ENCODE data around the gene FOXA3. TPM values are rescaled to one million over a fixed set of nuclear protein-coding genes. Genes with fewer than 3 reads are reported as not detected.

Gene FOXA3
- total RNA-seq, 2 experiments from 2014 or later = not detected

DNA sequence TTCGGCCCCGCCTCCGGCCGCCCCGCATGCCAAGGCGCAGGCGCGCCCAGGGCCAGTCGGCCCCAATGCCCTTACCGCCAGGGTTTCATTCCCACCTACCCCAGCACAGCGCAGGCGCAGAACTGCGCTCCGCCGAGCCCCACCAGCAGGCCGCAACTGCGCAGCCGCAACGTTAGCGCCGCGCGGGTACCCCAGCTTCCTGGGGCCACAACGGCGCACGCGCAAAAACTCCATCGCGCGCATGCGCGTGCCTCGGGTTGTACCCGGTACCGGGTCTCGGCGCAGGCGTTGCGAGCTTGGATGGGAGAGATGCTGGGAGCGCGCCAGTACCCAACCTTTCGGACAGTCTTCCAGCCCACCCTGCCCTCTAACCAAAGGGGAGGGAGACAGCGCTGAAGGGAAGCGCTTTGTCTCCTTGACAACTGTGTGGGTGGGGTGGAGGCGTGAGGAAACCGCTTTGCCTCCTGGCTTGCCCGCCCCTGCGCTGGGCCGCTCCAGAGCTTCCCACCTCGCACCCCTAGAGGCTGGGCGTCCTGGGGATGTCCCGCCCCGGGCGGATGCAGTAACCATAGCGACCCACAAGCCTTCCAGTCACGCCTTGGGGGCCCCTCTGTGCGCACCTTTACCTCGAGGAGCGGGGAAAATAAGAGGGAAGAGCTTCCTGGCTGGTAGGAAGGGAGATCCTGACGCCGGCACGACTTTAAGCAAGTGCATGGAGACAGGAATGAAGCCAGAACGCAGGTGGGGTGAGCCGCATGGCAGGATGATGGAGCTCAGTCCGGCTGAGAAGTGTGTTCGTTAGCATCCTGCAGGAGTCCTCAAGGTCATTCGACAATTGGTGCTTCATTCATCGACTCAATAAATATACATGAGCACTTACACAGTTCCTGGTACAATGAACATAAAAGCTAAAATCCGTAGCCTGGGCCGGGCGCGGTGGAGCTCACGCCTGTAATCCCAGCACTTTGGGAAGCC, 38.8 kb downstream of the FOXA3 start:
- H3K4me1 Mint-ChIP-seq = peaks cover 25% of the 10 kb centered on the region
- H3K9me3 Mint-ChIP-seq = no peaks in the 10 kb centered on the region
- H3K27me3 Mint-ChIP-seq = peaks cover 3% of the 10 kb centered on the region
- POLR2A ChIA-PET = interaction anchor here (0.9 to 1.1 kb wide), 2 partner anchors 17 to 93 kb away, joined by 3 to 4 read pairs; partner anchors contain the start of genes CCDC61 and IRF2BP1
- peak overlapping the region; percentile 89 for H3K4me3 Mint-ChIP-seq
- CTCF ChIA-PET = interaction anchor here (0.6 to 2.4 kb wide), 8 partner anchors 11 to 134 kb away, joined by 3 to 9 read pairs (median 4); partner anchors contain the start of genes FOXA3, SIX5 and SYMPK
- DNase-seq = peak; percentile 99
- peaks cover 21% of the 10 kb centered on the region for H3K36me3 Mint-ChIP-seq (ENCODE audit: low read depth)
- peak overlapping the region; percentile 89 for H3K27ac Mint-ChIP-seq

DNA sequence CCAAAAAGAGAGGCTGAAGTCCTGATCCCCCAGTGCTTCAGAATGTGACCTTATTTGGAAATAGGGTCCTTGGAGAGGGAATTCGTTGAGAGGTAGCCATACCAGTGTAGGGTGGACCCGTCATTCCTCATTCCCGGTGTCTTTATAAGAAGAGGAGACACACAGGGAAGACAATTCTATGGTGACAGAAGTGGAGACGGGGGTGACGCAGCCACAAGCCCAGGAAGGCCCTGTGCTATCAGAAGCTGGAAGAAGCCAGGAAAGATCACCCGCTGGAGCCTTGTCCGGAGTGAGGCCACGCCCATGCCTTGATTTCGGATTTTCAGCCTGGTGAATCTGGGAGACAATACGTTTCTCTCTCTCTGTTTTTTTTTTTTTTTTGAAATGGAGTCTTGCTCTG, 40.9 kb downstream of the FOXA3 start:
- peaks cover 3% of the 10 kb centered on the region for H3K27me3 Mint-ChIP-seq
- peaks cover 8% of the 10 kb centered on the region for H3K36me3 Mint-ChIP-seq (ENCODE audit: low read depth)
- H3K9me3 Mint-ChIP-seq = no peaks in the 10 kb centered on the region
- no peak overlapping the region for H3K27ac Mint-ChIP-seq
- POLR2A ChIA-PET = no interaction called here
- no peak overlapping the region for H3K4me3 Mint-ChIP-seq
- CTCF ChIA-PET = no interaction called here
- H3K4me1 Mint-ChIP-seq = peaks cover 28% of the 10 kb centered on the region
- no peak for DNase-seq

DNA sequence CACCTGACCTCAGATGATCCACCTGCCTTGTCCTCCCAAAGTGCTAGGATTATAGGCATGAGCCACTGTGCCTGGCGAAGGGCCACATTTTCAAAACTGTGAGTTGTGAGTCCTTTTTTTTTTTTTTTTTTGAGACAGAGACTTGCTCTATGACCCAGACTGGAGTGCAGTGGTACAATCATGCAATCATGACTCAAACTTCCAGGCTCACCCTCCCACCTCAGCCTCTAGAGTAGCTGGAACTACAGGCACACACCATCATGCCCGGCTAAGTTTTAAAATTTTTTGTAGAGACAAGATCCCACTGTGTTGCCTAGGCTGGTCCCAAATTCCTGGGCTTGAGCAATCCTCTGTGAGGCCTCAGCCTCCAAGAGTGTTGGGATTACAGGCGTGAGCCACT, 42.1 kb downstream of the FOXA3 start:
- H3K27ac Mint-ChIP-seq = no peak overlapping the region
- CTCF ChIA-PET = no interaction called here
- POLR2A ChIA-PET = no interaction called here
- peaks cover 18% of the 10 kb centered on the region for H3K4me1 Mint-ChIP-seq
- no peak for DNase-seq
- H3K9me3 Mint-ChIP-seq = no peaks in the 10 kb centered on the region
- H3K36me3 Mint-ChIP-seq (ENCODE audit: low read depth) = no peaks in the 10 kb centered on the region
- H3K27me3 Mint-ChIP-seq = peaks cover 4% of the 10 kb centered on the region
- H3K4me3 Mint-ChIP-seq = no peak overlapping the region

DNA sequence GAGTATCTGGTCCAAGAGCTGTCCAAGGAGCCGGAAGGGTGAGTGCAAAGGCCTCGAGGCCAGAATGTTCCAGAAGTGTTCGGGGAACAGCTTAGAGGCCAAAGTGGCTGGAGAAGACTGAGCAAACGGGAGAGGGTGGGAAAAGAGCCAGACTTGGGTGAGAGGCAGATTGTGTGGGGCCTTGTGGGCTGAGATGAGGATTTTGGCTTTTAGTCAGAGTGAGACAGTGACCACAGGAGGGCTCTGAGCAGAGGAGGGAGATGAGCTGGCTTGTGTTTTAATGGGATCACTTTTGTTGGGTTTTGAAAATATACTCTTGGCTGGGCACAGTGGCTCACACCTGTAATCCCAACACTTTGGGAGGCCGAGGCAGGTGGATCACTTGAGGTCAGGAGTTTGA, 44.8 kb downstream of the FOXA3 start:
- CTCF ChIA-PET = interaction anchor here (1.5 kb wide), 1 partner anchor 11 kb away, joined by 4 read pairs; no protein-coding TSS in a partner anchor
- POLR2A ChIA-PET = no interaction called here

DNA sequence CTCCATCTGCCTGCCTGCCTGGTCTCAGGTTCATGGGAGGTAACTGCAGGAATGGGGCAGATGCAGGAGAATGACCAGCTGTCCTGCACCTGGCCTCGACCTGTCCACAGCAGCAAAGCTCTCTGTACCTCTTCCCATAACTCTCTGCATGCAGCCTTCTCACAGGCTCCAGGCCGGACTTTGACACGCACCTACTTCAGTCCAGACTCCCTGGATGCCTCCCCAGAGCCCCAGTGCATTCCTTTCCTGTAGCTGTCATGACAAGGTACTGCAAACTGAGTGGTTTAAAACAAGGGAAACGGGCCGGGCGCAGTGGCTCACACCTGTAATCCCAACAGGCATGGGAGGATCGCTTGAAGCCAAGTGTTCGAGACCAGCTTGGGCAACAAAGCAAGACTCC, 47.2 kb downstream of the FOXA3 start:
- Mint-ChIP-seq H3K27ac (peak overlapping the region; percentile 16), H3K4me1 (peaks cover 6% of the 10 kb centered on the region), H3K27me3 (peaks cover 5% of the 10 kb centered on the region), H3K36me3 (ENCODE audit: low read depth) (no peaks in the 10 kb centered on the region), H3K4me3 (no peak overlapping the region), H3K9me3 (no peaks in the 10 kb centered on the region)
- no peak for DNase-seq
- ChIA-PET POLR2A (no interaction called here), CTCF (no interaction called here)

More for the DNA sequence above, 44.8 kb downstream of the FOXA3 start:
- no peak for DNase-seq
- Mint-ChIP-seq H3K9me3 (no peaks in the 10 kb centered on the region), H3K36me3 (ENCODE audit: low read depth) (no peaks in the 10 kb centered on the region), H3K4me3 (no peak overlapping the region), H3K27ac (no peak overlapping the region), H3K4me1 (peaks cover 7% of the 10 kb centered on the region), H3K27me3 (peaks cover 7% of the 10 kb centered on the region)

DNA sequence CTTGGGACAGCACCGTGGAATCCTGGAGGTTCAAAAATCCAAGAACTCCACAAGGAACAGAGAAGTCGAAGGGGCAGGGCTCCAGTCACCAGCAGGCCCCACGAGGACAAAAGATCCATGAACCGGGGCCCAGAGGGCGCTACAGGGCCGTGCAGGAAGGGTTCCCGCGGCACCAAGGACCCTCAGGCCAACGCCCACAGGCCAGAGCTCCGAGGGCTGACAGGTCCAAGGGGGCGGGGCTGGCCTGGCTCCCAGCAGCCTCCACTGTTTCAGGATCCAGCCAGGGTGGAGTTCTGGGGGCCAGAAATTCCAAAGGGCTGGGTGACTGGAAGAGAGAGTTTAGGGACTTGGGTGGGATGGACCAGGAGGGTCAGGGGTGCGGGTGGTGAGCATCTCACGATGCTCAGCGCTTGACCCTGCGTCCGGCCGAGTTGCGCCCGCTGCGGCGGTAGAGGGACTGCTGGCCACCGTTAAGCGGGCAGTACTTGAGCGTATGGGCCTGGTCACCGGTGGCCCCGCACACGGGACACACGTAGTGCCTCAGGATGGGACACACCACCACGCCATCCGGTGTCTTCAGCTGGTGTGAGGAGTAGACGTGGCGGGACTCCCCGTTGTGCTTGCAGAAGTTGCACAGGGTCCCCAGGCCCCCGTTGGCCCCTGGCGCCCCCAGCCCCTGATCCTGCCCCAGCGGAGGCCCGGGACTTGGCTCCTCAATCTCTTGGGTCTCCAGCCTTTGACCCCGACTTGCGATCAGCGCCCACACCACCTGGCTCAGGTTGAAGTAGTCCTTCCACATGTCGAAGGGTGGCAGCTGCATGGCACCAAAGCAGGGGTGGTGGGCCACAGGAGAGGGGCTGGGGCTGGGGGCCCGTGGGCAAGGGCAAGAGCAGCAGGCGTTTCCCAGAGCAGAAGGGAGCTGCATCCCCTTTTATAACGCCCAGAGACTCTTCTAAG, 50.0 kb downstream of the FOXA3 start, which contains the start of gene NANOS2:
Gene NANOS2 (minus strand): TSS at position 905 of the 957 bp plus-strand sequence. CDS start 85 bp downstream, at position 820.
- Mint-ChIP-seq H3K27ac (peak within 1 kb of the TSS; percentile 31), H3K4me3 (no peak within 1 kb of the TSS), H3K4me1 (peaks cover 24% of the 10 kb centered on the region), H3K9me3 (no peaks in the 10 kb centered on the region), H3K27me3 (peaks cover 5% of the 10 kb centered on the region), H3K36me3 (ENCODE audit: low read depth) (no peaks in the 10 kb centered on the region)
- POLR2A ChIA-PET = no interaction called here
- CTCF ChIA-PET = no interaction called here
- DNase-seq = no peak

DNA sequence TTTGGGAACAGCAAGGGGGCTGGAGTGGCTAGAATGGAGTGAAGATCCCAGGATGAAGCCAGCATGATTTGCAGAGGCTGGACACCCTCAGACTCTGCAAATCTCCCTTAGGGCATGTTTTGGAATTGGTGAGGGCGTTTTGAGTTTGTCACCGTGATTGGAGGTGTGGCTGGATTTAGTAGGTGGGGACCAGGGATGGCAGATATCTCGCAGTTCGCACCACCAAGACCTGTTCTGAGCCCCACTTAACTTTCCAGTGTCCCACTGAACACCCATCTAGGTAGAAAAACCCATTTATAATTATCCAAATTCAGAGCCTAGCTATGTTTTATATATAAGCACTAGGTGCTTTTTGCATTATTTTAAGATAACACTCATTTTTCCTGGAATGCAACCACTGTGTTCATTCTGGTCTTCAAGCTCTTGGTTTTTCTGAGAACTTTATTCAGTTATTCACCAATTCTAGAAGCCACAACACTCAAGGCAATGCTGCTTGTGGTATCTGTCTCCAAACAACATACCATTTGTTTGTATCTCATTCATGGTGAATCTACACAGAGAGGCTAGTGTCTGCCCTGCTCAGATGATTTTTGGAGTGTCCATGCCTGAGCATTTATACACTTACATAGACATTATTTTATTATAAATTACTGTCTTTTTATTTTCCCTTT, 53.4 kb downstream of the FOXA3 start:
- peaks cover 7% of the 10 kb centered on the region for H3K27me3 Mint-ChIP-seq
- H3K9me3 Mint-ChIP-seq = no peaks in the 10 kb centered on the region
- no peaks in the 10 kb centered on the region for H3K36me3 Mint-ChIP-seq (ENCODE audit: low read depth)
- ChIA-PET POLR2A (interaction anchor here (0.6 kb wide), 1 partner anchor 101 kb away, joined by 3 read pairs; no protein-coding TSS in a partner anchor), CTCF (interaction anchor here (0.8 to 2.2 kb wide), 2 partner anchors 10 to 14 kb away, joined by 3 to 6 read pairs; no protein-coding TSS in a partner anchor)
- H3K4me3 Mint-ChIP-seq = peak overlapping the region; percentile 41
- H3K27ac Mint-ChIP-seq = peak overlapping the region; percentile 85
- H3K4me1 Mint-ChIP-seq = peaks cover 44% of the 10 kb centered on the region
- DNase-seq = peak; percentile 47

DNA sequence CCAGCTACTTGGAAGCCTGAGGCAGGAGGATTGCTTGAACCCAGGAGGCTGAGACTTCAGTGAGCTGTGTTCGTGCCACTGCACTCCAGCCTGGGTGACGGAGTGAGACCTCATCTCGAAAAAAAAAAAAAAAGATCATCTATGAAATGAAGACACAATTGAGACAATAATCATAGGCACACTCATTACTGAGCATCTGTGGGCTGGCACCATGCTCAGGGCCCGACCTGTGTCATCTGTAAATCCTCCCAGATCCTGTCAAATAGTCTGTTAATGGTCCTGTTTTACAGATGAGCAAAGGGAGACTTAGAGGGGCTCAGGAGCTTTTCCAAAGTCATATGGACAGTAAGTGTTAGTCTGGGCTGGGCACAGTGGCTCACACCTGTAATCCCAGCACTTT, 54.6 kb downstream of the FOXA3 start:
- no peak for DNase-seq
- ChIA-PET POLR2A (no interaction called here), CTCF (interaction anchor here (0.8 to 1.6 kb wide), 2 partner anchors 9 to 10 kb away, joined by 3 to 4 read pairs; no protein-coding TSS in a partner anchor)
- Mint-ChIP-seq H3K27me3 (peaks cover 4% of the 10 kb centered on the region), H3K4me1 (peaks cover 44% of the 10 kb centered on the region), H3K4me3 (no peak overlapping the region), H3K27ac (peak overlapping the region; percentile 64), H3K9me3 (no peaks in the 10 kb centered on the region), H3K36me3 (ENCODE audit: low read depth) (no peaks in the 10 kb centered on the region)

DNA sequence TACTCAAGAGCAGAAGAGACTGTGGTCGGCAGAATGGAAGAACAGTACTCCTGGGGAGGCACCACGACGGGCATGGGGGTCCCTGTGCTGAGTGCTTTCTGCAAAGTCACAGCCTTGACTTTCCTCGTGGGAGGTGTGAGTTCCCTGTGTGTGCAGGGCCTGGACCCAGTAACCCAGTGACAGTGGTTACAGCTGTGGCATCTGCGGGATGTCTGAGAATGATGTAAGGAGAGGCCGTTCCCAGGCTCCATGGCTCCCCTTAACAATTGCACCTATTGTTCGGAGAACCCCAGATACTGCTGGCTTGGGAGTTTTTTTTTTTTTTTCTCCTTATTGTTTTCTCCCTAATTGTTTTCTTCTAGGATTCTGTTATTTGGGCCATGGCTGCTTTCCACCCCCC, 55.6 kb downstream of the FOXA3 start:
- Mint-ChIP-seq H3K4me1 (peaks cover 44% of the 10 kb centered on the region), H3K9me3 (no peaks in the 10 kb centered on the region), H3K36me3 (ENCODE audit: low read depth) (no peaks in the 10 kb centered on the region), H3K27me3 (peaks cover 4% of the 10 kb centered on the region), H3K4me3 (no peak overlapping the region), H3K27ac (peak overlapping the region; percentile 19)
- ChIA-PET CTCF (interaction anchor here (1.6 kb wide), 1 partner anchor 11 kb away, joined by 4 read pairs; no protein-coding TSS in a partner anchor), POLR2A (no interaction called here)
- no peak for DNase-seq

DNA sequence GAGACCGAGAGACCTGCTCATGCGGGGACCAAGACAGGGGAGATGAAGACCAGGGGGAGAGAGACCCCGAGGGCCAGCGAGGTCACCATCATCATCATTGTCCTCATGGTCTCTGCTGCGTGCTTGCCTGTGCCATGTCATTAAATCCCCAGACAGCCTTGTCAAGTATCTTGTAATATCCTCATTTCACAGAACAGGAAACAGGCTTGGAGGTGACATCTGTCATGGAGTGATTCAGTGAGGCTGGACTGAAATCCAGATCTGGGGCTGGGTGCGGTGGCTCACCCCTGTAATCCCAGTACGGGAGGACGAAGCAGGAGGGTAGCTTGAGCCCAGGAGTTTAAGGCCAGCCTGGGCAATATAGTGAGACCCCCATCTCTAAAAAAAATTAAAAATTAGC, 56.3 kb downstream of the FOXA3 start:
- Mint-ChIP-seq H3K9me3 (no peaks in the 10 kb centered on the region), H3K36me3 (ENCODE audit: low read depth) (no peaks in the 10 kb centered on the region), H3K4me1 (peaks cover 48% of the 10 kb centered on the region), H3K27ac (no peak overlapping the region), H3K4me3 (no peak overlapping the region), H3K27me3 (peaks cover 4% of the 10 kb centered on the region)
- POLR2A ChIA-PET = no interaction called here
- peak; percentile 27 for DNase-seq
- CTCF ChIA-PET = interaction anchor here (1.6 kb wide), 1 partner anchor 12 kb away, joined by 4 read pairs; no protein-coding TSS in a partner anchor

DNA sequence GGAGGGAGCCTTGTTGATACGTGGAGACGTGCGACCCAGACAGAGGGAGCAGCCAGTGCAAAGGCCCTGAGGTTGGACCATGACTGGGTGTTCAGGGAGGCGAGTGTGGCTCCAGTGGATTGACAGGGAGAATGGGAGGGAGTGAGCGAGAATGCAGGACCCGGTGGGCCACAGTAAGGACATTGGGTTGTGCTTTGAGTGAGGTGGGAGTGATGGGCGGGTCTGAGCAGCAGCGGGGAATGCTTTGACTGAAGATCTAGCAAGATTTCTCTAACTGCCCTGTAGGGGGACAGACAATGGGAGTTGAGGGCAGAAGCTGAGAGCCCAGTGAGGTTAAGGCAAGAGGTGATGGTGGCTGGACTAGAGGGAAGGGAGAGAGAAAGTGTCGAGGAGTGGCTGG, 58.2 kb downstream of the FOXA3 start:
- Mint-ChIP-seq H3K9me3 (no peaks in the 10 kb centered on the region), H3K27ac (no peak overlapping the region), H3K4me3 (no peak overlapping the region), H3K27me3 (peaks cover 4% of the 10 kb centered on the region), H3K4me1 (peaks cover 46% of the 10 kb centered on the region), H3K36me3 (ENCODE audit: low read depth) (no peaks in the 10 kb centered on the region)
- DNase-seq = no peak
- CTCF ChIA-PET = interaction anchor here (0.6 kb wide), 1 partner anchor 23 kb away, joined by 5 read pairs; no protein-coding TSS in a partner anchor
- POLR2A ChIA-PET = no interaction called here
